ENCODE data around the gene ARL2BP.
A peak's percentile ranks its signal among the peaks of the same experiment; 100 is the strongest.

ARL2BP gene

DNA sequence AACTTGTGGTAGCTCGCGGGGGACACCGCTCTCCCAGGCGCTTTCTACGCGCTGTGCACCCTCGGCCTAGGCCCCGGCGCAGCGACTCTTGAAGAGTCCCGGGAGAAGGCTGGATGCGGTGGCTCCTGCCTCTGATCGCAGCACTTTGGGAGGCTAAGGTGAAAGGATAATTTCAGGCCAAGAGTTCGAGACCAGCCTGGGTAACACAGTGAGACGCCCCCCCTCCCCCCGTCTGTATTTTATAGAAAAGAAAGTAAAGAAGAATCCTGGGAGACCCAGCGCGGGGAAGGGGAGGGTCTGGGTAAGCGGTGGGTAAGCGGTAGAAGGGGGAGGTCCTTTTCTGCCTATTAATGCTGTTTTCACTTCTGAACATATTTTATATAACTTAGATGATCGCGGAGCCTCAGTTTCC, 39.9 kb downstream of the ARL2BP start:
- no peak for DNase-seq

DNA sequence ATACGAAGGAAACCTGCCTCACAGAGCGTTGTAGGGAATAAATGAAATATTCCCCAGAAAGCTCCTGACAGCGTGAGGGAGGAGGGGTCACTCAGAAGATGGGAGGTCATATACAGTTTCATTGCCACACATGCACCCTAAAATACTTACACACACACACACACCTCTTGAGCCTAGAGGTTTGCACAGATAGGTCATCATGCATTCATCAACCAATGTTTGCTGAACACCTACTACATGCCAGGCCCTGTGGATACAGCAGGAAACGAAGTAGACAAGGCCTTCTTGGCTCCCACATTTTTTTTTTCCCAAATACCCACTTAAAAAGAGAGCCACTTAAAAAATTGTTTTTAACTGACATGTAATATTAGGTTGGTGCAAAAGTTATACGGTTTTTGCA, 40.3 kb downstream of the ARL2BP start:
- DNase-seq = no peak

GRCh38 chr16:57289391-57290257, 44.6 kb downstream of the ARL2BP start:
- DNase-seq = no peak

GRCh38 chr16:57297856-57298255, 52.8 kb downstream of the ARL2BP start:
- no peak for DNase-seq

DNA sequence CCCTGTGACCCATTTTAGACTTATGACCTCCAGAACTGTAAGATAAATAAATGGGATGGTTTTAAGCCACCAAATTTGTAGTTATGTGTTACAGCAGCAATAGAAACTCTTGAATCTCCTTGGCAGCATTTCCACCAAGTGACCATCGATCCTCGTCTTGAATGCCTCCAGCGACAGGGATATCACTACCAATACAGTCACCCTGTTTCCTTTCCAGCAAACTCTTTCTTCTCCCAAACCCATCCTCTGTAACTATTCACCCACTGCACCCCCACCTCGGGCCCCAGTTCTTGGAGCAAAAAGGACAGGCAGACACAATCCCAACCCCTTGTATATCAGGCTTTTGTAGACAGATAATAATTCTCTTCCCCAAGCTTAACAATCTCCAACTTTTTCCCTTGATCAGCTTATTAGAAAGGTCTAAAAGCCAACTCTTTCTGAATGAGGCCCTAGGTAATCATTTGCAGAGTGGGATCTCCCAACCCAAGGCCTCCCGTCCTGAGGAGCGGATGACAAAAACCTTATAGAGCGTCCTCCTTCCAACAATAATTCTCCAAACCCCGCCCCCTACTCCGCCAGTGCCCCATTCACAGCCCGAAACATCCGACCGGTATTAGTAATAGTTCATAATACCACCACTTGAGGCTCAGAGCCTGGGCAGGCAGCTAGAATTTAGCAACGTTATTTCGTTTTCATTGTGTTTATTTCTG, 54.1 kb downstream of the ARL2BP start:
- no peak for DNase-seq

DNA sequence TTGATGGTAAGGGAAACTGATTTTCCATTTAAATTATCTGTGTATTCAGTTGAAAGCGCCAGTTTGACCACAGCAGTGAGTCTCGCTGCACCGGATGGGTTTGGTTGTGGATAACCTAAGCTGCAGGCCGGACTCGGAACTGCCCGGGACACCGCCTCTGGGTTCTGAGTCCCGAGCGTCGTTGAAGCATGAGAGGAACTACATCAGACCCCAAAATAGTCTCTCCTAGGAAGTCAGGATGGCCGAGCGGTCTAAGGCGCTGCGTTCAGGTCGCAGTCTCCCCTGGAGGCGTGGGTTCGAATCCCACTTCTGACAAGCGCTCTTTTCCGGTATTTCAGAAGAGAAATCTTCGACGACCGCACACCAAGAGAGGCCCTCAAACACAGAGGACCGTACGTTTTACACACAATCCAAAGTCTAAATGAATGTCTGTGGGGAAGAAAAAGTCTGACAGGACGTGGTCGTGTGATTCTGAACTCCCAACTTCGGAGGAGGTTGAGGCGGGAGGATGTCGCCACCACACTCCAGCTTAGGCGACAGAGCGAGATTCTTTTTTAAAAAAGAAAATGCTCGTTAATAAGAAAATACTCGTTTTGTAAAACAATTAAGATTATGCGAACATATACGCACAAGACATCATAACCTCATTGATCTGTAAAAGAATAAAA, 54.8 kb downstream of the ARL2BP start:
- DNase-seq = peak; percentile 40

GRCh38 chr16:57300387-57301125, 55.5 kb downstream of the ARL2BP start:
- peak; percentile 93 for DNase-seq

DNA sequence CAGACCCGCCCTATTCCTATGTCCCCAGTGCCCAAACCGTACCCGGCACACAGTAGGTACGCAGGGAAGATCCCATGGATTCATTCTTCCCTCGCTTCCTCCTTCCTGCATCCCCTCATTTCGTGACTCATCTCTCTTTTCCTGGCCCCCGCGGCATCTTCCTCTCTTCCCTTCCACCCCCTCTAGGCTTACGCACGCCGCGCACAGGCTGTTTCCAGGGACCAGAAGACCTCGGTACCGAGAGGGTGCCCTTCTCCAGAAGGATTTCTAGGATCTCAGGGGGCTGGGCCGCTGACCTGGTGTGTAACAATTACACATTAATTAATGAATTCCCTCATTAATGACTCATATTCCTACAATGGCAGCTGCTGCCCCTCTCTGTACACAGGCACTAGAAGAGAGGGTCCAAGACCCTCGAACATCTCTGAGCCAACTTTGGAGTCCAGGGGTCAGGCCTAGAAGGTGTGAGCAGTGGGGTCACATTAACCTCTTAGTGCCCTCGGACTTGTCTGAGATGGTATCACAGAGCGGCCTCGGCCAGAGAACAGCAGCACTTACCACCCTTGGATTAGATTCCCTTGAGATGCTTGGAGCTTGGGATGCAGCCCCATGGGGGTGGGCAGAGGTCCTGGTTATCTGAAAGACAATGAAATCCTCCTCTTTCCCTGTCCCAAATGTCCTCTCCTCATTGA, 56.2 kb downstream of the ARL2BP start:
- no peak for DNase-seq

Data from NCI-H2029 (cell line).